Mesothelial cell of epicardium (in vitro differentiated cells): ENCODE data around the gene DHRS4L2. TPM values are rescaled to one million over a fixed set of nuclear protein-coding genes. Genes with fewer than 3 reads are reported as not detected.
"Not testable (repeated sequence)": the region's sequence is repeated elsewhere in the genome, so short reads cannot be mapped to it uniquely, and the experiment has no call there.

Experiments
- DNase-seq, 2 experiments: peaks; one replicate each; pipeline ENCODE4 v3.0.0; 2021; ENCODE audit warnings: low spot score in 2 of 2; ENCODE audit not compliant: unreplicated experiment in 2 of 2
- H3K27ac Mint-ChIP-seq: 2 replicates; pipeline ENCODE4 v1.8.0; 2021; ENCODE audit warnings: mixed read lengths
- H3K27me3 Mint-ChIP-seq: 2 replicates; pipeline ENCODE4 v1.8.0; 2021; ENCODE audit warnings: low read depth, mixed read lengths
- H3K36me3 Mint-ChIP-seq: 2 replicates; pipeline ENCODE4 v1.8.0; 2021; ENCODE audit warnings: mixed read lengths
- H3K4me1 Mint-ChIP-seq: 2 replicates; pipeline ENCODE4 v1.8.0; 2021; ENCODE audit warnings: mixed read lengths
- H3K4me3 Mint-ChIP-seq: 2 replicates; pipeline ENCODE4 v1.8.0; 2021; ENCODE audit warnings: mild to moderate bottlenecking, moderate library complexity, mixed read lengths
- H3K9me3 Mint-ChIP-seq: 2 replicates; pipeline ENCODE4 v1.8.0; 2021; ENCODE audit warnings: mixed read lengths
- total RNA-seq: library from RNA; stranded (reverse); gene quantifications from 3 replicates; pipeline ENCODE4 v1.2.1, GENCODE V29; 2021
- TF ChIP-seq, protein P1 (sequence below): fragments of 200-600 bp; sonication (generic); IDR thresholded peaks from one replicate; pipeline ENCODE4 v1.5.0; 2021; ENCODE audit warnings: antibody characterized with exemption; ENCODE audit not compliant: unreplicated experiment

The DHRS4L2 gene
- total RNA-seq, 1 donor from 2014 or later: 23.2 TPM

DNA sequence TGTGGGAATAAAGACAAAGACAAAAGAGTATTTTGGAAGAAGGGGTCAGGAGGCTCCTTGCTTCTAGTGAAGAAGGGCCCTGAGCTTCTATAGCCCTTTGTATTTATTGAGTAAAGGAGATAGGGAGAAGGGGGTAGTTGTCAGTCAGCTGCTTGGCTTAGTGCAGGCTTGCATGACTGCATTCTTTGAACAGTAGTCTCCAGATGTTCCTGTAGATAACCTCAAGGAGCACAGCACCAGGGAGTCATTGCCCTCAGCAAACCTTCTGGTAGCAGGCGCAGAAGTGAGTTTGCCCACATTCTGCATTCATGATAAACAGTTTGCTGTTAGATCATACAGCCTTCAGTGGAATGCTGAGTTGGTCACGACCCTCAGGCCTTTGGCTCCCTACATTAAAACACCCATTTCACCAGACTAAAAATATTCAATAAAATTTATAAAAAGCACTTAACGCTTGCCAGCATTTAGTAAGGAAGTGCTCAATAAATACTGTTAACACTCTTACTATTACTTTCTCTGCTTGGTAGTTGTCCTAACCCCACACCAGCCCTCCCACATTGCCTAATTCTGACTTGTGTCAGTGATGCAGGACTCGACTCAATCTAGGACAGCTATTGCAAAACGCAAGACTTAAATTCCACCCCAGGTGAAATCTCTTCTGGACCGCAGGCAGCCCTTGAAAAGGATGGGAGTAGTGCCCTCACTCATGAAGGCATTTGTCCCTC is 38.2 kb upstream of the DHRS4L2 start:
- Mint-ChIP-seq H3K27me3 (no peaks in the 10 kb centered on the region), H3K27ac (no peak overlapping the region), H3K9me3 (peaks cover 35% of the 10 kb centered on the region), H3K36me3 (peaks cover 22% of the 10 kb centered on the region), H3K4me1 (peaks cover 25% of the 10 kb centered on the region), H3K4me3 (no peak overlapping the region)
- TF ChIP-seq, protein P1, sequence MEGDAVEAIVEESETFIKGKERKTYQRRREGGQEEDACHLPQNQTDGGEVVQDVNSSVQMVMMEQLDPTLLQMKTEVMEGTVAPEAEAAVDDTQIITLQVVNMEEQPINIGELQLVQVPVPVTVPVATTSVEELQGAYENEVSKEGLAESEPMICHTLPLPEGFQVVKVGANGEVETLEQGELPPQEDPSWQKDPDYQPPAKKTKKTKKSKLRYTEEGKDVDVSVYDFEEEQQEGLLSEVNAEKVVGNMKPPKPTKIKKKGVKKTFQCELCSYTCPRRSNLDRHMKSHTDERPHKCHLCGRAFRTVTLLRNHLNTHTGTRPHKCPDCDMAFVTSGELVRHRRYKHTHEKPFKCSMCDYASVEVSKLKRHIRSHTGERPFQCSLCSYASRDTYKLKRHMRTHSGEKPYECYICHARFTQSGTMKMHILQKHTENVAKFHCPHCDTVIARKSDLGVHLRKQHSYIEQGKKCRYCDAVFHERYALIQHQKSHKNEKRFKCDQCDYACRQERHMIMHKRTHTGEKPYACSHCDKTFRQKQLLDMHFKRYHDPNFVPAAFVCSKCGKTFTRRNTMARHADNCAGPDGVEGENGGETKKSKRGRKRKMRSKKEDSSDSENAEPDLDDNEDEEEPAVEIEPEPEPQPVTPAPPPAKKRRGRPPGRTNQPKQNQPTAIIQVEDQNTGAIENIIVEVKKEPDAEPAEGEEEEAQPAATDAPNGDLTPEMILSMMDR: no peak
- DNase-seq: no peak

DNA sequence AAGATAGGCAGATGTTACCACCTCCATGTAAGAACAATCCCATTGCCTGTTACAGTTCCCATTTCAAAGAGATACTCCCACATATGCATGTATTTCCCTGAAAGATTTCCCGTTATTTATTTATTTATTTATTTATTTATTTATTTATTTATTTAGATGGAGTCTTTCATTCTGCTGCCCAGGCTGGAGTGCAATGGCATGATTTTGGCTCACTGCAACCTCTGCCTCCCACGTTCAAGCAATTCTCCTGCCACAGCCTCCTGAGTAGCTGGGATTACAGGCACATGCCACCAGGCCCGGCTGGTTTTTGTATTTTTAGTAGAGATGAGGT is 37.6 kb upstream of the DHRS4L2 start:
- Mint-ChIP-seq H3K4me1 (peaks cover 25% of the 10 kb centered on the region), H3K36me3 (peaks cover 24% of the 10 kb centered on the region), H3K9me3 (peaks cover 31% of the 10 kb centered on the region)
- not testable (repeated sequence) for H3K27ac Mint-ChIP-seq, DNase-seq, H3K27me3 Mint-ChIP-seq, H3K4me3 Mint-ChIP-seq

GRCh38 chr14:23951590-23952201 is 37.0 kb upstream of the DHRS4L2 start:
- Mint-ChIP-seq H3K27ac (no peak overlapping the region), H3K4me1 (peaks cover 25% of the 10 kb centered on the region), H3K4me3 (no peak overlapping the region), H3K27me3 (no peaks in the 10 kb centered on the region), H3K9me3 (peaks cover 25% of the 10 kb centered on the region), H3K36me3 (peaks cover 20% of the 10 kb centered on the region)
- TF ChIP-seq, protein P1: no peak
- DNase-seq: no peak

GRCh38 chr14:23953116-23953463 is 35.6 kb upstream of the DHRS4L2 start:
- H3K36me3 Mint-ChIP-seq: peaks cover 20% of the 10 kb centered on the region
- DNase-seq, H3K27me3 Mint-ChIP-seq: not testable (repeated sequence)
- peaks cover 11% of the 10 kb centered on the region for H3K9me3 Mint-ChIP-seq
- H3K4me1 Mint-ChIP-seq: peaks cover 25% of the 10 kb centered on the region
- H3K27ac Mint-ChIP-seq: peak overlapping the region; percentile 71
- peak overlapping the region; percentile 95 for H3K4me3 Mint-ChIP-seq

GRCh38 chr14:23953464-23954278 is 35.1 kb upstream of the DHRS4L2 start, which contains the start of gene DHRS4:
DHRS4 (plus strand) TSS chr14:23953770; CDS start chr14:23953789, 19 bp downstream.
- Mint-ChIP-seq H3K4me1 (peaks cover 25% of the 10 kb centered on the region), H3K27me3 (no peaks in the 10 kb centered on the region), H3K36me3 (peaks cover 17% of the 10 kb centered on the region), H3K4me3 (peak within 1 kb of the TSS; percentile 95), H3K27ac (peak within 1 kb of the TSS; percentile 92), H3K9me3 (peaks cover 6% of the 10 kb centered on the region)
- TF ChIP-seq, protein P1: peak; percentile 83
- peak; percentile 66 to 83 for DNase-seq

DNA sequence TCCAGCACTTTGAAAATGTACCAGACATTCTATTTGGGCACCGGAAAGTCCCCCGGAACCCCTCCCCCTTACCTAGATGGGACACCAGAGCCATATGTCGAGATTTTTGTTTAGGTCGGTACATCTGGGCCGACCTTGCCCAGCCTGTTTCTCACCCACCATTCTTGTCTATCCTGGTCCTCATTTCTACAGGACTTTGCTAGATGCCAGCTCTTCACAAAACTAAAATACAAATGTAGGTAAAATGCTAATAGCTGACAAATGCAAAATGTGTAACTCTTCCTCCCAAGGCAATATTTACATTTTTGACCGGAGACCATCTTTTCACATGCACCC is 34.5 kb upstream of the DHRS4L2 start:
- peak overlapping the region; percentile 92 for H3K27ac Mint-ChIP-seq
- peaks cover 25% of the 10 kb centered on the region for H3K4me1 Mint-ChIP-seq
- TF ChIP-seq, protein P1: peak; percentile 20
- H3K27me3 Mint-ChIP-seq, H3K9me3 Mint-ChIP-seq, DNase-seq: not testable (repeated sequence)
- H3K4me3 Mint-ChIP-seq: peak overlapping the region; percentile 95
- H3K36me3 Mint-ChIP-seq: peaks cover 12% of the 10 kb centered on the region

- H3K4me3 Mint-ChIP-seq: peak overlapping the region; percentile 95
- peaks cover 12% of the 10 kb centered on the region for H3K36me3 Mint-ChIP-seq
- DNase-seq, H3K27me3 Mint-ChIP-seq, H3K9me3 Mint-ChIP-seq, H3K27ac Mint-ChIP-seq: not testable (repeated sequence)
- H3K4me1 Mint-ChIP-seq: peaks cover 25% of the 10 kb centered on the region
Observed at GRCh38 chr14:23954965-23955364, 33.8 kb upstream of the DHRS4L2 start.

GRCh38 chr14:23955811-23956210 is 32.9 kb upstream of the DHRS4L2 start:
- not testable (repeated sequence) for DNase-seq, H3K4me3 Mint-ChIP-seq, H3K9me3 Mint-ChIP-seq, H3K27me3 Mint-ChIP-seq, H3K27ac Mint-ChIP-seq
- H3K4me1 Mint-ChIP-seq: peaks cover 25% of the 10 kb centered on the region
- H3K36me3 Mint-ChIP-seq: peaks cover 11% of the 10 kb centered on the region

- H3K4me3 Mint-ChIP-seq, DNase-seq, H3K27me3 Mint-ChIP-seq, H3K27ac Mint-ChIP-seq, H3K9me3 Mint-ChIP-seq: not testable (repeated sequence)
- Mint-ChIP-seq H3K4me1 (peaks cover 12% of the 10 kb centered on the region), H3K36me3 (peaks cover 11% of the 10 kb centered on the region)
Observed at GRCh38 chr14:23957913-23958569, 30.7 kb upstream of the DHRS4L2 start.
